HL-60 (cell line): ENCODE results near the gene FSD1L.

Source experiments
- DNase-seq, 2 experiments: peaks; one replicate each; pipeline ENCODE4 v3.0.0-alpha.2; 2010 to 2020; ENCODE audit warnings: low read depth in 1 of 2, low spot score in 1 of 2
- H3K27ac ChIP-seq: fragments of 250-450 bp; sonication (Bioruptor Pico); replicated peaks from 2 replicates; pipeline ENCODE4 v1.5.1; 2020; ENCODE audit warnings: mild to moderate bottlenecking, moderate library complexity
- H3K27me3 ChIP-seq: fragments of 250-450 bp; sonication (Bioruptor Pico); 2 replicates; pipeline ENCODE4 v1.5.1; 2021; ENCODE audit warnings: mild to moderate bottlenecking, moderate library complexity; ENCODE audit not compliant: insufficient read depth, poor library complexity, severe bottlenecking
- H3K4me3 ChIP-seq: replicated peaks from 2 replicates; pipeline ENCODE4 v1.5.1; 2011; ENCODE audit warnings: mild to moderate bottlenecking, control low read depth, low read length; ENCODE audit not compliant: insufficient read depth
- CTCF ChIP-seq: IDR thresholded peaks from one replicate; pipeline ENCODE4 v1.5.1; 2011; ENCODE audit warnings: low read length, control low read depth, inconsistent platforms; ENCODE audit not compliant: insufficient read depth
- GABPA ChIP-seq: IDR thresholded peaks from 2 replicates; pipeline ENCODE4 v1.6.1; 2012; ENCODE audit warnings: low read depth
- POLR2AphosphoS5 ChIP-seq: IDR thresholded peaks from 2 replicates; pipeline ENCODE4 v1.6.1; 2012; ENCODE audit warnings: low read depth
- REST ChIP-seq: IDR thresholded peaks from 2 replicates; pipeline ENCODE4 v1.6.1; 2012; ENCODE audit warnings: low read depth; ENCODE audit not compliant: insufficient replicate concordance
- SPI1 ChIP-seq: IDR thresholded peaks from 2 replicates; pipeline ENCODE4 v1.6.1; 2012; ENCODE audit warnings: low read depth, mild to moderate bottlenecking, borderline replicate concordance

FSD1L gene

DNA sequence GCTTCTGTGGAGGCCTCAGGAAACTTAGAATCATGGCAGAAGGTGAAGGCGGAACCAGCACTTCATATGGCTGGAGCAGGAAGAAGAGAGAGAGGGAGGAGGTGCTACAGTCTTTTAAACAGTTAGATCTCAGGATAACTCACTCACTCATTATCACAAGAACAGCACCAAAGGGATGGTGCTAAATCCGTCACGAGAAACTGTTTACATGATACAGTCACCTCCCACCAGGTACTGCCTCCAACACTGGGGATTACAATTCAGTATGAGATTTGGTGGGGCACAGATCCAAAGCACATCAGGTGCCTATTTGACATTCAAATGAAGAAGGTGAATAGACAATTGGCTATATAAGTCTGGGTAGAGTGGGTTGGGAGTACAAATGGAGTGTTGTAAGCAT is 145.3 kb downstream of the FSD1L start:
- TF ChIP-seq REST (no peak), CTCF (no peak), POLR2AphosphoS5 (no peak), SPI1 (no peak), GABPA (no peak)
- Histone ChIP-seq H3K4me3 (no peak overlapping the region), H3K27ac (no peak overlapping the region), H3K27me3 (no peaks in the 10 kb centered on the region)
- DNase-seq, result no peak
